HG02938 (cell line): ENCODE data around the gene ANK3.

Experiments used
- ATAC-seq: cut with Tn5 transposase; IDR thresholded peaks from one replicate; pipeline ENCODE4 v1.9.1; 2021; ENCODE audit warnings: mild to moderate bottlenecking, moderate library complexity; ENCODE audit not compliant: unreplicated experiment

The ANK3 gene

DNA sequence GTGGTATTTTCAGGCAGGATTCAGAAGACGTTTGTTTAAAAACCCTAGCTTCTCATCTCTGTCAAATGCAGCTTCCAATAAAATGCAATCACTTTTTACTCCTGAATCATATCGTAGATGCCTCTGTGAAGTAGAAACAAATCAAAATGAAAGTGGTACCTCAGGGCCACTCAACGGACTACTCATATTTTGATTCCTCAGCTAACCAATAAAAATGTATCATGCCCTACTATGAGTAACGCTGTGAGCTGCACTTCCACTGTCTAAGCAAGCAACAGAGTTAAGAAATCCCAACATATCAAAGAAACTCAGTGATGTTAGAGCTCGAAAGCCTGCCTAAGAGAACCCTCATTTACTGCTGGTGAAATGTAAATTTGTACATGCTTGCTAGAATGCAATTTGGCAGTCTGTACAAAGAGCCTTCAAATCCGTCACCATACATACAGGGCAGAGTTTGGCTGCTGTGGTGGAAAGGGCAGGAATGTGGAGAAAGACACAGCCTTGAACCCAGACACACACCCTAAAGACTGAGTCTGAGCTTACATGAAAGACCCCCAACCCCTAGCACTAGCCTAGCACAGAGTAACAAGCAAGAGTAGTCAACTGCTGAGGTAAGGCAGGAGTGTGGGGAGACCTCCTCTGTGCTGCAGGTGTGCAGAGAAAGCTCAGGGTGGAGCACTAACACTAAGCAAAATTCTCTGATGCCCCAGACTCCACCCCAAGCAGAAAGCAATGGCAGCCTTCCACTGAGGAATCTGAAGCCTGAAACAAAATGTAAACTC is 151.5 kb downstream of the ANK3 start:
- peak; percentile 44 for ATAC-seq

GRCh38 chr10:60236869-60237524 is 152.7 kb downstream of the ANK3 start:
- ATAC-seq = peak; percentile 94

DNA sequence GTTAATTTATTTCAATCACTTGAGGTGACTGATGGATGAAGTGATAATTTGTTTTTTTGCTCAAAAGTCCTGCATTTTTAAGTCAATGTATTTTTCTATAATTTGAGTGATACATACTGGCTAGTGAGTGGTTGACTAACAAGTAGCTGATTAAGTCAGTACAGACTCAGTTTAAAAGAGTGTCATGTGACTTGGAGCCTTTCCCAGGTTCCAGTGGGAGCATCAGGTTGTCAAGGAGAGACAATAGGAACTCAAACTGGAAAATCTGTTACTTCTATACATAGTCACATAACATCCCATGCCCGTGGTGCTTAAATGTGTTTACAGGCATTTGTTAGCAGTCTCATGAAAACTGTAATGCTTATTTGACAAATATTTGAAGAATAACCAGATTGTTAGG is 154.7 kb downstream of the ANK3 start:
- no peak for ATAC-seq

- no peak for ATAC-seq
Observed at GRCh38 chr10:60234551-60234950, 155.1 kb downstream of the ANK3 start.

DNA sequence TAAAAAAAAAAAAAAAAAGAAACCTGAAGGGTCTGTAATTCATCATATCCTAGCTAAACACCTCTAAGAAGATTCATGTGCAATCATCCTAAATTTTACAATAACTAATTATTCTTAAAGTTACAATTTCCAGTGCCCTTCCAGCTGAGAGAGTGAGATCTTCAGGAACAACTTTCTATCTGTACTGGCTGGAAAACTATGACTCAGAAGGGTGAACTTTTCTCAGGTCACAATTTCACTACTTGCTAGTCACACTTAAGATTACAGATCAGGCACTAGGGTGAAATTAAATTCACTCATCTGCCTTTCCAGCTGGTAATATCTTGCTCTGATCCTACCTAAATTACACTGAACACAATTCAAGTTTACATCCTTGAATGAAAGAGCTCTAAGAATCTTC is 158.8 kb downstream of the ANK3 start:
- ATAC-seq = no peak

DNA sequence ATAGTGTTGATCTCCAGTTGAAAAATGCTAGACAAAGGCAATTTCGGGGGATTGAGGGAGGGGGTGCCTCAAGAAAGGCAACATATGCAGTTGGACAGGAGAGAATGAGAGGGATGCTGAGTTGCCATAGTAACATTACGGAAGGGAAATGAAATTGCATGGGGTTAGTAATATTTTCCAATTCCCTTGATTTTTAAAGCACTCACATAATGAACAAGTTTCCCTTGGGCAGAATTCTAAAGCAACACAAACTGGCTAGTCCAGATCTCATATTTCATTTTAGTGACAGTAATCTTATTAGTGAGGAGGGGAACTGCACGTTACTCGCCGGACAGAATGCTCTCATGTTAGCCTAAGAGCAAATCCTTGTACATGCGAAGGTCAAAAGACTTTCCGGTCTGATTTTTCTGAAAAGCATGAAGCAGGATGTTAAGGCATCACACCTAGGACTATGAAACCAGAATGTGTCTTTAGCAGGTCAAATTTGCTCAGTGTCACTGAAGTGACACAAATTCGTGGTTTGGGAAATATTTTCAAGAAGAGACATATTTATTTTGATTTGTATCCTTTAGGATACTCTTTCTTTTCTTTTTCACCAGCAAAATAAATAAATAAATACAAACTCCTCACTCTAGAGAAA is 165.5 kb downstream of the ANK3 start:
- no peak for ATAC-seq

- ATAC-seq = no peak
Observed at GRCh38 chr10:60222047-60222446, 167.6 kb downstream of the ANK3 start.

- no peak for ATAC-seq
Observed at GRCh38 chr10:60212195-60212594, 177.5 kb downstream of the ANK3 start.

DNA sequence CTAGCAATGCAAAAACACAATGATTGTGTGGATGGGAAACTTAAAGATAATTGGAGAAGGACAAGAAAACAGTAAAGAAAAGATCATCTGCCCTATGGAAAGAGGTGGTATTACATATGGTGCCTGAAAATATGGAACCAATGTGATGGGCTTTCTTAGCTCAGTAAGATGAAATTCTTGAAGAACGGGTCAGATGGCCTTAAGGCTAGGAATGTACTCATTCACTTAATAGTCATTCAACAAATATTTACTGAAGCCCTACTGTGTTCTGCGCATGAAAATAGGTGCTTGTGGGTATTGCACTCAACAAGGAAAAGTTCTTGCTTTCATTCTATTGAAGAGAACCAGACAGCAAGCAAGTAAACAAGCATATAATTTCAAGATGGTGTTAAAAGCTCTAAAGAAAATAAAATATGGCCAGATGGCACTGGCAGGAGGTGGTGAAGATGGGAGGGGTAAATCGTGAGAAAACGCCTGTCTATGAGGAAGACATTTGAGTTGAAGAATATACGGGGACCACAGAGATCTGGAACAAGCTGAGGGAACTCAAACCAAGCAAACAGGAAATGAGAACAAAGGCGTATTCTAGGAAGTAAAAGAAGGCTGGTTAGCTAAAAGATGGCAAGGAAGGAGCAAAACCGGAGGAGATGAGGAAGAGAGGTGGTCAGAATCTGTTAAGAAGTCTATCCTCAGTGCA is 179.7 kb downstream of the ANK3 start:
- ATAC-seq = no peak

- ATAC-seq = no peak
Observed at GRCh38 chr10:60208676-60209269, 180.9 kb downstream of the ANK3 start.

DNA sequence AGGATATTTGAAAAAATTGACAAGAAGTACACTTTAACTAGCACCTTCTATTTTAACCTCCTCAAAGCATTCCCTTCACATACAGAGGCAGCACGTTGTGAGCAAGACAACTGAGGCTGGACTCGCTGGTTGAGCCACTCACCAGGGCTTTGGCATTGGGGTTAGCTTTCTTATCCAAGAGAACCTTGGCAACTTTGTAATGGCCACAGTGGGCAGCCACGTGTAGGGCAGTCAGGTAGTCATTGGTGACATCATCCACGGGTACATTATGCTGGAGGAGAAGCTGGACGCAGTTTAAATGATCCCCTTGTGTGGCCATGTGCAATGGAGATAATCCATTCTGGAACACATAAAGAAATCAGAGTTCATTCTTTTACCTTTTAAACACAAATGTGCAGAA is 181.8 kb downstream of the ANK3 start:
- ATAC-seq = no peak

GRCh38 chr10:60206735-60207134 is 182.9 kb downstream of the ANK3 start:
- ATAC-seq = no peak

DNA sequence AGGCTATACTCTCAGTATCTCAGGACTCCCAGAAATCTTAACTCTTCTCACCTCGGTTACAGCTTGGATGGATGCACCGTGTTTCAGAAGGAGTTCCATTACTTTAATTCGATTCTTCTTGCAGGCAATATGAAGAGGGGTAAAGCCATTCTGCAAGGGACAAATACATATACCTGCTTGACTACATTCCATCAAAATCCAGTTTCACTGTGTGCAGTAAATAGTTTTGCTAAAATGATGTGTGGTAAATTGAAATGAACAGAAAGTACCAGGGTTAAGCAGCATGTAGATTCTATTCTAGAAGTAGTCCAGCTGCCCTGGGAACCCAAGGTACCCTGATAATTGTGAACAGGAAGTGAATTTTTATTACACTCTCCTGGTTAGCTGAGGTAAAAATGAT is 183.9 kb downstream of the ANK3 start:
- no peak for ATAC-seq

DNA sequence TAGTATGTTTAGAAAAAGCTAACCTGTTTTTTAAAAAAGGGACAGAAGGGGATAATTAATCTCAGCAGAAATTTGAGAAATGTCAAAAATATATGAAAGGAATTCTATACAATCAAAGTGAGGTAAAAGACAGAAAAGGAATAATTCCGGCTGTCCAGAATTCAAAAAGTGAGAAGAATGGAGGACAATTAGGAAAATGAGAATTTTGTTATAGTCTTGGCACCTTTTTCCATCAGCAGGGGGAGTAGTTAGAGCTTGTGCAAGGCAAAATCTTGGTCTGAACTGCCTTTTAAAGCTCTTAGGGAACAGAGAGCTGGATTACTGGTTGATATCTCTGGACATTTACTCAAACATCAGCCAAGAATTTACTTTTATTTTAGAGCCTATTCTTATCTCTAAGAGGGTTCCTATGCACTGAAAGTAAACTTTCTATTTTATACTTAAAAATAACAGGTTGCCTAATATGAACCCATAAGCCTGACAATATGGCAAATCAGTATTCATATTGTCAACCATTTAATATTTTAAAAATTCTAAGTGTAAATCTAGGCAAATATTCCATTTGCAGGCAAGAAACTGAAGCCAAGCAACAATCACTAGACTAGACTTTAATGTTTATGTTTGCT is 185.6 kb downstream of the ANK3 start:
- ATAC-seq = no peak

DNA sequence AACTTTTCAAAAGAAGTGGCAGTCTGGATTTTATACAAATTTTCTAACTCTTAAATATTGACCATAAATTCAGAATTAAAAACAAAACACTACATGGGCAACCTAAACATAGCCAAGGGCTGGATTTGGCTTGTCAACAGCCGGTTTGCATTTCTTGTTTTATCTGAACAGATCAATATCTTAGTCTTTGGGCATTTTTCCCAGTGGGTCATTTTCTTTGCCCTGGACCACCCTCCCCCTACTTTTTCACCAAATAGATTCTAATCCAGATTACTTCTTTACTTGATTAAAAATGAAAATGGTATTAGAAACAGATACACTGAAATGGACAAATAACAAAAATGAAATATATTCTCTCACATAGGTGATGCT is 189.0 kb downstream of the ANK3 start:
- no peak for ATAC-seq

DNA sequence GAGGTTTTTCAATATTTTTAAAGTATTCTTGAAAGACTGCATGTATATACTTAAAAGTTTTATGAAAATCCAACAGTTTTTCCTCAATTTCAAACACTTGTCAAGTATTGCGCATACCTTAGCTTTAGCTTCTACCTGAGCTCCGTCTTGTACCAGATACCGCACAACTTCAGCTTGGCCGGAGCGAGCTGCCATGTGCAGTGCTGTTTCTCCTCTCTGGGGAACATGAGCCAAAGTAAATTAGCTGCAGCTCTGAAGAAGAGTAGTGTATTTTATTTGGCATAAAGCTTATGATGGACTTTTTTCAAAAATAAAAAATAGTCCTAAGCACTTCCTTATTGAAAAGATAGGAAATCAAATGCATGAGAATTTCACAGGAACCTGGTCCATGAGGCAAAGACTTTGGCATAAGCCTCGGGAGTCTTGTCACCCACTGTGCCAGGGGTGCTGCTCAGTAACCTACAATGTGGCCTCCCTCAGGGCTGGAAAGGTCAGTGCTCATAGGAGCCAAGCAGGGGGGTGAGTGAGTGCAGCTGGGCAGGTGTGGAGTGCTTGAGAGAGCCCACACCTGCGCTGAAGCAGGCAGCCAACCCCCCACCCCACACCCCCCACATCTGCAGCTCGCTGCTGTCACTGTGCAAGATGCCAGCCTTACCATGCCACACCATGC is 189.5 kb downstream of the ANK3 start:
- no peak for ATAC-seq

DNA sequence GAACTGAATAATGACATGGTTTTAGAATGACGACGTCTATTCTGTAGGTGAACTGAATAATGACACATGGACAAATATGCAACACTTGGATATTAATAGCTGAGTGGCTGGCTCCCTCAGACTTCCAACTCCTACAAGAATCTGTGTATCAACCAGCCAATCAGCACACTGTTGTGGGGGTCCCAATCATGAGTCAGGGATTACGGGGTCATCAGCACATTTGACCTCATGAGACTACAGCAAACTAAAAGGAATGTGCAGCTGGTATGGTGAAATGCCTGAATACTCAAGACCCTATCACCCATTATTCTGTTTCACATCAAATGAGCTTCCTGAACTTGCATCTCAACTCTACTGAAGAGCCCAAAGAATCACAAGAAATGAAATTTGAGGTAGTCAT is 192.5 kb downstream of the ANK3 start:
- no peak for ATAC-seq

DNA sequence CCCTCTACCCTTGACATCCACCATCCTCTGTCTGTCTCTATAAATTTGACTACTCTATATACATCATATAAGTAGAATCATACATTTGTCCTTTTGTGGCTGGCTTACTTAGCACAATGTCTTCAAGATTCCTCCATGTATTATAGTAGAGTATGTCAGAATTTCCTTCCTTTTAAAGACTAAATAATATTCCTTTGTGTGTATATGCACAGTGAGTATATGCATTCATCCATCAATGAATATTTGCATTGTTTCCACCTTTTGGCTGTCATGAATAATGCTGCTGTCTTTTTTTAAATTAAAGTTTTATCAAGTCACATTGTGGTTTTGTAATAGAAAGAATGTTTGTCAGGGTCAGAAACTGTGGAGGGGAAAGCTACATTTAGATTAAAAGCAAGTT is 195.3 kb downstream of the ANK3 start:
- no peak for ATAC-seq

GRCh38 chr10:60192946-60193345 is 196.7 kb downstream of the ANK3 start:
- no peak for ATAC-seq

GRCh38 chr10:60189861-60190475 is 199.7 kb downstream of the ANK3 start:
- no peak for ATAC-seq
